Neural progenitor cell (in vitro differentiated cells): Measurements from ENCODE around the gene GABRB1. TPM values are rescaled to one million over a fixed set of nuclear protein-coding genes. Genes with fewer than 3 reads are reported as not detected.

Experiments used
- DNase-seq: peaks from one replicate; pipeline ENCODE4 v3.0.0-alpha.2; 2016; ENCODE audit warnings: low spot score
- H2AFZ ChIP-seq: fragments of 200-600 bp; sonication (generic); replicated peaks from 2 replicates; pipeline ENCODE4 v1.6.1; 2016; ENCODE audit warnings: antibody characterized with exemption
- H3F3A ChIP-seq: fragments of 200-600 bp; sonication (generic); 2 replicates; pipeline ENCODE4 v1.6.1; 2016; ENCODE audit warnings: antibody characterized with exemption, low read depth
- H3K27ac ChIP-seq: fragments of 200-600 bp; sonication (generic); 2 replicates; pipeline ENCODE4 v1.5.1; 2016; ENCODE audit warnings: mild to moderate bottlenecking
- H3K27me3 ChIP-seq: fragments of 200-600 bp; sonication (generic); 2 replicates; pipeline ENCODE4 v1.6.1; 2016; ENCODE audit warnings: mild to moderate bottlenecking, moderate library complexity
- H3K36me3 ChIP-seq: fragments of 200-600 bp; sonication (generic); 2 replicates; pipeline ENCODE4 v1.5.1; 2016
- H3K4me1 ChIP-seq: fragments of 200-600 bp; sonication (generic); 2 replicates; pipeline ENCODE4 v1.6.1; 2016; ENCODE audit warnings: mixed run types
- H3K4me2 ChIP-seq: fragments of 200-600 bp; sonication (generic); 2 replicates; pipeline ENCODE4 v1.6.1; 2016
- H3K4me3 ChIP-seq: fragments of 200-600 bp; sonication (generic); 2 replicates; pipeline ENCODE4 v1.5.1; 2016
- H3K79me2 ChIP-seq: fragments of 200-600 bp; sonication (generic); 2 replicates; pipeline ENCODE4 v1.6.1; 2016; ENCODE audit warnings: low read depth
- H3K9ac ChIP-seq: fragments of 200-600 bp; sonication (generic); 2 replicates; pipeline ENCODE4 v1.6.1; 2016
- H3K9me3 ChIP-seq: fragments of 200-600 bp; sonication (generic); 2 replicates; pipeline ENCODE4 v1.5.1; 2016; ENCODE audit warnings: low read depth
- H4K20me1 ChIP-seq: fragments of 200-600 bp; sonication (generic); 2 replicates; pipeline ENCODE4 v1.6.1; 2016; ENCODE audit warnings: low read depth
- H3K27ac Mint-ChIP-seq: 3 replicates; pipeline ENCODE4 v1.8.0; 2021; ENCODE audit warnings: mixed read lengths
- H3K27me3 Mint-ChIP-seq: 2 replicates; pipeline ENCODE4 v1.8.0; 2022; ENCODE audit warnings: low read depth, mild to moderate bottlenecking, inconsistent platforms, moderate library complexity, mixed read lengths; ENCODE audit not compliant: insufficient read depth
- H3K36me3 Mint-ChIP-seq: 3 replicates; pipeline ENCODE4 v1.8.0; 2021; ENCODE audit warnings: mixed read lengths
- H3K4me1 Mint-ChIP-seq: 3 replicates; pipeline ENCODE4 v1.8.0; 2021; ENCODE audit warnings: mixed read lengths
- H3K4me3 Mint-ChIP-seq: 3 replicates; pipeline ENCODE4 v1.8.0; 2021; ENCODE audit warnings: mild to moderate bottlenecking, moderate library complexity, mixed read lengths
- H3K9me3 Mint-ChIP-seq: 3 replicates; pipeline ENCODE4 v1.8.0; 2020; ENCODE audit warnings: mixed read lengths
- EZH2 ChIP-seq: fragments of 200-600 bp; sonication (generic); IDR thresholded peaks from 2 replicates; pipeline ENCODE4 v1.6.1; 2017; ENCODE audit warnings: antibody characterized with exemption, mild to moderate bottlenecking, moderate library complexity
- EZH2phosphoT487 ChIP-seq: fragments of 200-600 bp; sonication (generic); IDR thresholded peaks from 2 replicates; pipeline ENCODE4 v1.6.1; 2017; ENCODE audit warnings: antibody characterized with exemption
- total RNA-seq: library from RNA; depleted of rRNA; stranded (reverse); fragments of >200 nt; gene quantifications from 2 replicates; pipeline ENCODE4 v1.2.3, GENCODE V29; 2015; ENCODE audit warnings: low replicate concordance
- TF ChIP-seq, protein P1 (sequence below): fragments of 200-600 bp; sonication (generic); IDR thresholded peaks from 2 replicates; pipeline ENCODE4 v1.5.1; 2017; ENCODE audit warnings: antibody characterized with exemption, mild to moderate bottlenecking

GABRB1 gene
- total RNA-seq, 1 donor from 2014 or later = not detected

DNA sequence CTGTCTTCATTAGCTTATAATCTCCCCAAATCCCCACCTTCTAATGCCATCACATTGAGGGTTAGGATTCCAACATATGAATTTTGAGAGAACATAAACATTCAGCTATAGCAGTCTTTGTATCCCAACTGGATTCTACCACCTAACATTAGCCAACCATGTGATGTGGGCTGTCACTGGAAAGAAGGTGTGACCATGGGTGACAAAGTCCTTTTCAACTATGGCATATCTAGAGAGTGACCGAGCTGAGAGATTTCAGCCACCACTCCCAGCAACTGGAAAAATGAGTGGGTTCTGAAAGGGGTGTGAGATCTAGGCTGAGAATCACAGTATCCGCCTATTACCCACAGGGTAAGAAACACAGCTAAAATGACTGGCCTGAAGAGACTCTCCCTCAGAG is 22.1 kb downstream of the GABRB1 start:
- H4K20me1 ChIP-seq = no peaks in the 10 kb centered on the region
- Mint-ChIP-seq H3K9me3 (no peaks in the 10 kb centered on the region), H3K4me3 (no peak overlapping the region), H3K27ac (no peak overlapping the region), H3K36me3 (no peaks in the 10 kb centered on the region), H3K27me3 (no peaks in the 10 kb centered on the region), H3K4me1 (peaks cover 10% of the 10 kb centered on the region)
- no peak overlapping the region for H3K4me2 ChIP-seq
- no peaks in the 10 kb centered on the region for H3K36me3 ChIP-seq
- no peaks in the 10 kb centered on the region for H3K27me3 ChIP-seq
- no peak overlapping the region for H3K27ac ChIP-seq
- no peak overlapping the region for H3K4me3 ChIP-seq
- H3K4me1 ChIP-seq = no peaks in the 10 kb centered on the region
- no peak for DNase-seq
- H3K9ac ChIP-seq = no peak overlapping the region
- no peaks in the 10 kb centered on the region for H3F3A ChIP-seq
- no peak overlapping the region for H2AFZ ChIP-seq
- TF ChIP-seq, protein P1, sequence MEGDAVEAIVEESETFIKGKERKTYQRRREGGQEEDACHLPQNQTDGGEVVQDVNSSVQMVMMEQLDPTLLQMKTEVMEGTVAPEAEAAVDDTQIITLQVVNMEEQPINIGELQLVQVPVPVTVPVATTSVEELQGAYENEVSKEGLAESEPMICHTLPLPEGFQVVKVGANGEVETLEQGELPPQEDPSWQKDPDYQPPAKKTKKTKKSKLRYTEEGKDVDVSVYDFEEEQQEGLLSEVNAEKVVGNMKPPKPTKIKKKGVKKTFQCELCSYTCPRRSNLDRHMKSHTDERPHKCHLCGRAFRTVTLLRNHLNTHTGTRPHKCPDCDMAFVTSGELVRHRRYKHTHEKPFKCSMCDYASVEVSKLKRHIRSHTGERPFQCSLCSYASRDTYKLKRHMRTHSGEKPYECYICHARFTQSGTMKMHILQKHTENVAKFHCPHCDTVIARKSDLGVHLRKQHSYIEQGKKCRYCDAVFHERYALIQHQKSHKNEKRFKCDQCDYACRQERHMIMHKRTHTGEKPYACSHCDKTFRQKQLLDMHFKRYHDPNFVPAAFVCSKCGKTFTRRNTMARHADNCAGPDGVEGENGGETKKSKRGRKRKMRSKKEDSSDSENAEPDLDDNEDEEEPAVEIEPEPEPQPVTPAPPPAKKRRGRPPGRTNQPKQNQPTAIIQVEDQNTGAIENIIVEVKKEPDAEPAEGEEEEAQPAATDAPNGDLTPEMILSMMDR = no peak
- TF ChIP-seq EZH2 (no peak), EZH2phosphoT487 (no peak)
- no peaks in the 10 kb centered on the region for H3K79me2 ChIP-seq
- H3K9me3 ChIP-seq = no peaks in the 10 kb centered on the region

DNA sequence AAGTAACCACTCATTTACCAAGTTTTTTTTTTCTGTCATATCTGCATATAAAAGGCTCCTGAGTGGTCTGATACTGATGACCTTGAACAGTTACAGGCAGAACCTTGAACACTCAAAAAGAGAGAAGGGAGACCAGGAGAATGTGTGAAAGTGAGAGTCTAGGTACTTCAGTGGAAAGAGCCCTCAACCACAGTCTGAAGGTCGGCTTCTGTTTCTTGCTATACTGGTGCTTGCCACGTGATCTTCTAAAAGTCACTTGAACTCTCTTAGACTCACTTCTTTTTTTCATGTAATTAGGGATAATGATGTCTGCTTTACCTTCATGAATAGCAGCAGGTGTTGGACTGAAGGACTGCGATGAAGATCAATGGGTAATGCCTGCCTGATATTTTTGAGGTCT is 22.8 kb downstream of the GABRB1 start:
- TF ChIP-seq EZH2phosphoT487 (no peak), EZH2 (no peak)
- TF ChIP-seq, protein P1 = no peak
- H3K9me3 Mint-ChIP-seq = no peaks in the 10 kb centered on the region
- H3K4me3 Mint-ChIP-seq = no peak overlapping the region

DNA sequence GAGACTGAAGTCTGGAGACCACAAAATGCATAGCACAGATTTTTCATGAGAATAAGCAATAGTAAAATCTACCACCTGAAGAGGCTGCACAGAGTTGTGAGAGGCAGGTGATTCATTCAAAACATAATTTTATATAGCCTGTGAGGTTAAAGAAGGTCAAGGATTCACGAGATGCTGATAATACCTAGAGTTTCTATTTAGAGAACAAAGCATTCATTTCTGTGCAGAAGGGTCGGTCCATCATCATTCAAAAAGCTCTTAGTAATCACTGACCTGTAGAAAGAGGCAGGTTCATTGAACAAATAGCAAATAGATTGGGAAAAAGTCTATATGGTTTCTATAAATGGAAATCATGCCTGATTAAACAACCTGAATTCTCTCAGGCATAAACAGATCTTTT is 26.6 kb downstream of the GABRB1 start:
- H3K4me1 ChIP-seq = no peaks in the 10 kb centered on the region
- Mint-ChIP-seq H3K4me3 (no peak overlapping the region), H3K27me3 (no peaks in the 10 kb centered on the region), H3K4me1 (peaks cover 25% of the 10 kb centered on the region), H3K9me3 (no peaks in the 10 kb centered on the region), H3K36me3 (no peaks in the 10 kb centered on the region), H3K27ac (no peak overlapping the region)
- no peaks in the 10 kb centered on the region for H4K20me1 ChIP-seq
- H3K4me2 ChIP-seq = no peak overlapping the region
- TF ChIP-seq, protein P1 = no peak
- H3K36me3 ChIP-seq = no peaks in the 10 kb centered on the region
- no peaks in the 10 kb centered on the region for H3F3A ChIP-seq
- no peaks in the 10 kb centered on the region for H3K9me3 ChIP-seq
- H3K4me3 ChIP-seq = no peak overlapping the region
- no peaks in the 10 kb centered on the region for H3K79me2 ChIP-seq
- no peak for DNase-seq
- no peak overlapping the region for H3K27ac ChIP-seq
- H3K9ac ChIP-seq = no peak overlapping the region
- H3K27me3 ChIP-seq = no peaks in the 10 kb centered on the region
- no peak overlapping the region for H2AFZ ChIP-seq

More for the DNA sequence above, 22.8 kb downstream of the GABRB1 start:
- Histone ChIP-seq H3K79me2 (no peaks in the 10 kb centered on the region), H3K27me3 (no peaks in the 10 kb centered on the region), H3F3A (no peaks in the 10 kb centered on the region), H3K9ac (no peak overlapping the region), H3K27ac (no peak overlapping the region), H3K4me2 (no peak overlapping the region), H3K9me3 (no peaks in the 10 kb centered on the region), H3K36me3 (no peaks in the 10 kb centered on the region), H4K20me1 (no peaks in the 10 kb centered on the region), H3K4me1 (no peaks in the 10 kb centered on the region), H3K4me3 (no peak overlapping the region), H2AFZ (no peak overlapping the region)
- Mint-ChIP-seq H3K27me3 (no peaks in the 10 kb centered on the region), H3K4me1 (peaks cover 12% of the 10 kb centered on the region), H3K27ac (no peak overlapping the region), H3K36me3 (no peaks in the 10 kb centered on the region)
- DNase-seq = no peak

DNA sequence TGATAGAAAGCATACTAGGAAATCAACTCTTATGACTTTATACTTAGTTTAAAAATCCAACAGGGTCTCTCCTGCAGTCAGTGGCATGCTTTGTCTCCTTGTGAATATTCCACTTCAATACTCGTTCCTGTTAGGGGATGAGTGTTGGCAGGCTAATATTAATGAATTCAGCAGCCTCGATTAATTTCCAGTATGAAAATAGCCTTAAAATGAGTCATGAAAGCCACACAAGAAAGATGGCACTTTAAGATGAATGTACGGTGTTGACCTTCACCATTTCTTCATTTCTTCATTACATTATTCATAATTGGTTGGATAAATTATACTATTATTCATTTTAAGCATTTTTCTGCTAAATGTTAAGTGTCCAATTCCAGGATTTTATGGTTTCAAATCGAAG is 29.2 kb downstream of the GABRB1 start:
- Histone ChIP-seq H3K9ac (no peak overlapping the region), H4K20me1 (no peaks in the 10 kb centered on the region), H3K4me1 (no peaks in the 10 kb centered on the region), H2AFZ (no peak overlapping the region), H3K79me2 (no peaks in the 10 kb centered on the region), H3K36me3 (no peaks in the 10 kb centered on the region), H3K4me3 (no peak overlapping the region), H3K4me2 (no peak overlapping the region), H3F3A (no peaks in the 10 kb centered on the region), H3K9me3 (no peaks in the 10 kb centered on the region), H3K27me3 (no peaks in the 10 kb centered on the region), H3K27ac (no peak overlapping the region)
- Mint-ChIP-seq H3K27me3 (no peaks in the 10 kb centered on the region), H3K36me3 (no peaks in the 10 kb centered on the region), H3K27ac (no peak overlapping the region), H3K4me1 (peaks cover 25% of the 10 kb centered on the region), H3K9me3 (no peaks in the 10 kb centered on the region), H3K4me3 (no peak overlapping the region)
- TF ChIP-seq, protein P1 = no peak
- no peak for TF ChIP-seq EZH2phosphoT487
- TF ChIP-seq EZH2 = no peak
- DNase-seq = no peak
